HG03196 (cell line): ENCODE data around the gene LRRFIP1.
A peak's percentile ranks its signal among the peaks of the same experiment; 100 is the strongest.
"Not testable (repeated sequence)": the region's sequence is repeated elsewhere in the genome, so short reads cannot be mapped to it uniquely, and the experiment has no call there.

Experiments
- ATAC-seq: cut with Tn5 transposase; IDR thresholded peaks from one replicate; pipeline ENCODE4 v1.9.1; 2021; ENCODE audit not compliant: unreplicated experiment

The LRRFIP1 gene

DNA sequence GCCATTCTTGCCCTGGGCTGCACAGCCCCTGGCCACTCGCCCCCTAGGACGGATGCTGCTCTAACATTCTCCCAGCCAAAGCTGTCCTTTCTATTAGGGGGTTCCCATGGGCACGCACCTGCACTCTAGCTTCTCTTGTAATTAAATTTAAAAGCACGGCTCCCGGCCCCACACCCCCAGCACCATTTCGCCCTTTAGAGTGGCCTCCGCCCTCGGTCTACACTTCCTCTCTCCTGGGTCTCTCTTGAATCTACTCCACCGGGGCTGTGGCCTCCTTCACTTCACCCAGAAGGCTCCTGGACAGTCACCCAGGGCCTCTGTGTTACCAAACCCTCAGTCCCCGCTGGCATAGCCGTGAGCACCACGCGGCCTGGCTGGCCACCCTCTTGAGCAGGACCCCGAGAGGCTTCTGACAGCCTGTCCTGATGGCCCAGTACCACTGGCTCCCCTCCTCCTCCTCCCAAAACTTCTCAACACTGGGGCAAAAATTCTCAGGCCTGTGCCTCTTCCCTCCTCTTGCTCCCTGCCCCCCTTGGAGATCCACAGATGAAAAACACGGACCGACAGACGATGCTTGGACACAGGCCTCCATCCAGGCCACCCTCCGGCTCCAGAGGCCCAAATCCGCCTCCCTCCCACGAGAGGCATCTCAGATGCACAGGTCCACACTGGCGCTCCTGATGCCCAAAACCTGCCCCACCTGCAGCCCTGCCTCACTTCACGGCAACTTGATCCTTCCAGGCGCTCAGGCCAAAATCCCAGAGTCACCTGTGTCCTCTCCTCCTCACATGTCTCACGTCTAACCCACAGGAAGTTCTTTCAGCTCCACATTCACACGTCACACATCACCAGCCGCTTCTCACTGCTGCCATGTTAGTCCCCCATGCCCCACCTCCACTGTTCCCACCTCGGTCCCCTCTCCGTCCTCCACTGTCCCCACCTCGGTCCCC is 29.9 kb upstream of the LRRFIP1 start:
- ATAC-seq: no peak

DNA sequence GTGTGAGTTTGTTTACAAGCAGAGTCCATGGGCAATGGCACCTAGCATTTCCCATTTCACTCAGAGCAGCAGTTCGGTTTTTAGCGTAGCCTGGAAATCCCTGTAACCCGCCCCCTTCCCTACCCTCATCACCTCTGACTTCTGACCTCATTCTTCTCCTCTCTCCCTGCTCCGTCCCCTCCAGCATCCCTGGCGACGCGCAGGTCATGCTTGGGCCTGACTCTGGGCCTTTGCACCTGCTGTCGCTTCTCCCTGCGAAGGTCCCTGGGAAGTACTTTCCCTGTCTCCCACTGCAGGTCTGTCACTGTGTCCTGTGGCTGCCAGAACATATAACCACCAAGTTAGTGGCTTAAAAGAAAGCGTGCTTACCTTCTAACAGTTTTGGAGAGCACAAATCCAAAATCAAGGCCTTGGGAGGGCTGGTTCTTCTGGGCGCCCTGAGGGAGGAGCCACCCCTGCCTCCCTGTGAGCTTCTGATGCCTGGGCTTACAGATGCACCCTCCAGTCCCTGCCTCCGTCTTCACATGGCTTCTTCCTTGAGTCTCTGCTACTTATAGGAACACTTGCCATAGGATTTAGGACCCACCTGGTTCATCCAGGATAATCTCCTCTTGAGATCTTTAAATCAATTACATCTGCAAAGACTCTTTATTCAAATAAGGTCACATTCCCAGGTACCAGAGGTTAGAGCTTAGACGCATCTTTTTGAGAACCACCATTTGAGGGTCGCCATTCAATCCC is 28.7 kb upstream of the LRRFIP1 start:
- no peak for ATAC-seq

DNA sequence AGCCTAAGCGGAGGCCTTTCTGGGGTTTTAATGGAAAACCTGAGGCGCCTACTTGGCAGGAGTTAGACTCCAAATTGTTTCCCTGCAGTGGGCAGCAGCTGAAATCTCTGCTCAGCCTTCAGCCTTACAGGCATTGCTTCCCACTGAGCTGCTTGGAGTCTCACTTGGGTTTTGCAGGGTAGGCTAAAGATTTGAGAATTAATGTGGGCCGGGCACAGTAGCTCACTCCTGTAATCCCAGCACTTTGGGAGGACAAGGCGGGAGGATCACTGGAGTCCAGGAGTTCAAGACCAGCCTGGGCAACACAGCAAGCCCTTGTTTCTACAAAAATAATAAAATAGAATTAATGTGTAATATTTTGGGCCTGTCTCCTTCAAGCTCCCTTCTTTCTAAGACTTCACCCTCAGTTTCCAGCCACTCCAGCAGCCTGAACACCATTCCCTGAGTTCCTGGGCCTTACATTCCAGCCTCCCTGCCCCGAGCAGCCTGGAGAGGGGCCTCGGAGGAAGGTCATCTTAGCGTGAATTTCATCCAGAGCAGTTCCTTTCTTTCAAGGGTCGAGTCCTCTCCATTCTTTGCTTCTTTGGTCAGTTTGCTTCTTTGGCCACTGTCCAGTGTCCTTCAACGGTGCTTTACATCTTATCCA is 27.8 kb upstream of the LRRFIP1 start:
- no peak for ATAC-seq

DNA sequence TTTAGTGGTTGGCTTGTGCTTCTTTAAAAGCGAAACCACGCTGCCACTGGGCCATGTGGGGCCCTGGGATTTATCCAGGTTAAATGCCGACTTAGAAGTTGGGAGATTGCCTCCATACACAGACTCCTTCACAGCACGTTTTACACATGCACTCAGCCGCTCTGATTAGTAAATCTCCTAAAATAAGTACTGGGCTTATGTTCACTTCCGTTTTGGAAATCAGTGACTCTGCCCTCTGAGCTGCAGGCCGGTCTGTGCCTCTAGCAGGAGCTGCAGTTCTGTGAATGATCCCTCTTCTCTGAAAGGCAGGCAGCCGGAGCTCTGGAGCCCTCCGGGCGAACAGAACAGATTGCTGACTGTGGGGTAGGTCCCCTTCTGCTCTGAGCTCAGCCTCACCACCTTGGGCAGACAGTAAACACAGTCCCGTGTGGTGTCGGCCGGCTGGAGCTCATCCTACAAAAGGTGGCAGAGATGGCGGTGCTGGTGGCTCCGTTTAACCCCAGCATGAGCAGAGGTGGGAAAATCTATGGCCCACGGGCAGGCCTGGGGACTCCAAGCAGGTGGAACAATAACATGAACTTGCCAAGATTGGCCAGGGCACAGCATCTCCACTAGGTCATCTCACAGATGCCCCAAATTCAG is 27.1 kb upstream of the LRRFIP1 start:
- ATAC-seq: no peak

DNA sequence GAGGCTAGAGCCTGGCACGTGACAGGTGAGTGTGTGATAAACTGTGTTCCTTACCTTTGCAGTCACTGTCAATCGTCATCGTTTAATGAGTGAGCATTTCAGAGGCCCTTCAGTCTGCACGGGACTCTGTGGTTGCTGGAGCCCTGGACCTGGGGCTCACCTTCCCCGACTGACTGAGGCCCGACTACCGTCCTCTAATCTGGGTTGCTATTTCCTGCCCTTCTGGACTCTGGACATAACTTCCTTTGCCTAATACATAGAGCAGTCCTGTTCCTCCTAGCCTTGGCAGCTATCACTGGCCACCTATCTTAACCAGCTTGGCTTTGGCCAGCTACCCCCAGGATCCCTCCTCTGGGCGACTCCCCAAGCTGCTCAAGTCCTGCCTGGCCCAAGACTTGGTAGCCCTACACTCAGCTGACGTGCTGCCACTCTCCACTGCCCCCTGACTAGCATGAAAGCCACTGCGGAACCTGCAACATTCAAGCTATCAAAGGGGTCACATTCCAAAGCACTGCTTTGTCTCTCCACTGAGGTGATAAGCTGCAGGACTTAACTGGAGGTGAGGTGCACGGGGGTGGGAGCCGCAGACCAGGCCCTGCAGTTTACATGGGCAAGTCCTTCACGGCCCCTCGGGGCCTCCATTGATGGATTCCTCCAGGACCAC is 25.8 kb upstream of the LRRFIP1 start:
- ATAC-seq: no peak

DNA sequence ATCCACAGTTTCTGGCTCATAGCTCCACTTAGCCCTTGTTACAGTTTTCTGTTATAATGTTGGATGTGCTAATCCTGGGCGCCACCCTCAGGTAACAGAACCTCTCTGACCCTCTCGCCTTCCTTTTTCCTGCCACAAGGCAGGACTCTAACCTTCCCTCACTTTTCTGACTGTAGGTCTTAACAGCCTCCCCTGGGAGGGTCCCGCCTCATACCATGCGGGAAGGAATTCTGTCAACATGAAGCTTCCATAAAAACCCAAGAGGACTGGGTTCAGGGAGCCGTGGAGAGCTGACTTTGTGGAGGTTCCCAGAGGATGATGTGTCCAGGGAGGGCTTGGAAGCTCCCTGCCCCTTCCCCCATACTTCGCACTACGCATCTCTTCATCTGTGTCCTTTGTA is 25.0 kb upstream of the LRRFIP1 start:
- ATAC-seq: no peak

DNA sequence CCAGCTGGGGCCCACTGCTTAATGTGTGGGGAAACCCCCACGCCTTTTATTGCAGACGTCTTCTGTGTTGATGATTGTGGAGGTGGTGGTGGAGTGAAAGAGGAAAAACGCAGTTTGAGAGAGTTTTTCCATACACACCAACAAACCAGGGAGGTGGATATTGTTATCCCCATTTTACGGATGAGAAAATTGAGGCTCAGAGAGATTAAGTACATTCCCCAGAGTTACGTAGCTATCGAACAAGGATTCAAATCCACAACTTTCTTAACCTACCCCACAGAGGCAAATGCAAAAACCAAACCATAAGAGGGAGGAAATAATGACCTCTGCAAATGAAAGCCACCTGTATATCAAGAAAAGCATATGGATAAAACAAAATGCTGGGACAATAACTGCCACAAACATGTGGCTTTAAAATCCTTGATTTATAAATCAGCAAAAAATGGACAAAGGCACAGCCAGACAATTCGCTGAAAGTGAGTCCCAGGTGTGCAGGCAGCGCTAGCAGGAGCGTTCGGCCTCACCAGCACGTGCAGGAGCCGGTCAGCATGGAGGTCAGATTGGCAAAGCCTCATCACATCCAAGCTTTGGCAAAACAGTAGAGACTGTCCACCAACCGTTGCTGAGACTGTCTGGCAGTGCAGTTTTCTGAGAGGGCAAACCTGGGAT is 24.2 kb upstream of the LRRFIP1 start:
- no peak for ATAC-seq

DNA sequence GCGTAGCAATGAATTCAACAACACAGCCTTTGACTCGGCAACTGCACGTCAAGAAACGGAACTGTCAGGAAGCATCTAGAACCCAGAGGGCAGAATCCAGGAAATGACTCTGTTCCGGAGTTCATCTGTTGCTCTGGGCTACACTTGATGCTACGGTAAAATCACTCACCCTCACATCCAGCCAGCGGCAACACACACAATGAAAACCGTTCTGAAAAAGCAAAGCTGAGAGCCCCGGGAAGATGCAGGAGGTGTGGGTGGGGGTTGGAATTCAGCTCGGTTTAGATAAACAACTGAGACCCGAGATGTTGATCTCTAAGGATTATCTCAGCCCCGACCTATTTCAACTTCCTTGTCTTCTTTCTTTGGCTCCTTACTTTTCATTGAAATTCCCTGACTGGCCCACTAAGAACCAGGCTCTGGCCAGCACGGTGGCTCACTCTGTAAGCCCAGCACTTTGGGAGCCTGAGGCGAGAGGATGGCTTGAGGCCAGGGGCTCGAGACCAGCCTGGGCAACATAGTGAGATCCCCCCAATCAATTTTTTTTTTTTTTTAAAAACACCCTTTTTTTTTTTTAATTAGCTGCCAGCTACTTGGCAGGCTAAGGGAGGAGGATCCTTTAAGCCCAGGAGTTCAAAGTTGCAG is 23.5 kb upstream of the LRRFIP1 start:
- peak; percentile 68 for ATAC-seq

DNA sequence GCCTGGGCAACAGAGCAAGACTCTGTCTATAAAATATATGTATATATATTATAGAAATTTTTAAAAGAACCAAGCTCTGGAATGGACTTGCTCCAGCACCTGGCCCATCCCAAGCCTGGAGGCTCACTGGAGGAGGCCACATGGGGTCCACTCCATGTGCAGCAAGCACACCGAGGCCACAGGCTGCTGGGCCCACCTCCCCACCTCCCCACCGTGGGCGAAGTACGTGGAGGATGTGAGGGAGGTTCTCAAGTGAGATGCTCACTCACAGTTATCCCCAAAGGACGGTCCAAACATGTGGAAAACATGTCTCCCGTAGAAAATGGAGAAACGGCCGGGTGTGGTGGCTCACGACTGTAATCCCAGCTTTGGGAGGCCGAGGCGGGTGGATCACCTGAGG is 23.0 kb upstream of the LRRFIP1 start:
- ATAC-seq: no peak

DNA sequence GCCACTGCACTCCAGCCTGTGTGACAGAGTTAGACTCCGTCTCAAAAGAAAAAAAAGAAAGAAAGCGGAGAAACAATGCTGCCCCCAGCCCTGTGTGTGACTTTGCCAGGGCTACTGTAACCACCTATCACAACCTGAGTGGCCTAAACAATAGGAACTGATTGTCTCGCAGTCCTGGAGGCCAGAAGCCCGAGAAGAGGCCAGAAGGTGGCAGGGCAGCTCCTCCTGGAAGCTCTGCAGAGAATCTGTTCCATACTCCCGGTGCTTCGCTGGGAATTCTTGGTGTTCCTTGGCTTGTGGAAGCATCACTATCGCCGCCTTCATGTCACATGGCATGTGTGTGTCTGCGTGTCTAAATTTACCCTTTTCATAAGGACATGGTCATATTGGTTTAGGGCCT is 22.4 kb upstream of the LRRFIP1 start:
- no peak for ATAC-seq

DNA sequence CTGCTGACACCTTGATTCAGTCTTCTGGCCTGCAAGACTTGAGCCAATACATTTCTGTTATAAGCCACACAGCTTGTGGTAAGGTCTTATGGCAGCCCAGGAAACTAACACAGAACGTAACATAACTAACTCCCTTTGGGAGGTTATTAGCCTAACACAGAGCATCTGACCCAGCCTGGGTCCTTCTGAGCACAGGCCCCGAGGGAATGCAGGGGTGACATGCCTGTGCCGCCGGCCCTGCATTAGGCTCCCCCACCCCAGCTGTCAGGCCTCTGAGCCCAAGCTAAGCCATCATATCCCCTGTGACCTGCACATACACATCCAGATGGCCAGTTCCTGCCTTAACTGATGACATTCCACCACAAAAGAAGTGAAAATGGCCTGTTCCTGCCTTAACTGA is 20.9 kb upstream of the LRRFIP1 start:
- not testable (repeated sequence) for ATAC-seq

DNA sequence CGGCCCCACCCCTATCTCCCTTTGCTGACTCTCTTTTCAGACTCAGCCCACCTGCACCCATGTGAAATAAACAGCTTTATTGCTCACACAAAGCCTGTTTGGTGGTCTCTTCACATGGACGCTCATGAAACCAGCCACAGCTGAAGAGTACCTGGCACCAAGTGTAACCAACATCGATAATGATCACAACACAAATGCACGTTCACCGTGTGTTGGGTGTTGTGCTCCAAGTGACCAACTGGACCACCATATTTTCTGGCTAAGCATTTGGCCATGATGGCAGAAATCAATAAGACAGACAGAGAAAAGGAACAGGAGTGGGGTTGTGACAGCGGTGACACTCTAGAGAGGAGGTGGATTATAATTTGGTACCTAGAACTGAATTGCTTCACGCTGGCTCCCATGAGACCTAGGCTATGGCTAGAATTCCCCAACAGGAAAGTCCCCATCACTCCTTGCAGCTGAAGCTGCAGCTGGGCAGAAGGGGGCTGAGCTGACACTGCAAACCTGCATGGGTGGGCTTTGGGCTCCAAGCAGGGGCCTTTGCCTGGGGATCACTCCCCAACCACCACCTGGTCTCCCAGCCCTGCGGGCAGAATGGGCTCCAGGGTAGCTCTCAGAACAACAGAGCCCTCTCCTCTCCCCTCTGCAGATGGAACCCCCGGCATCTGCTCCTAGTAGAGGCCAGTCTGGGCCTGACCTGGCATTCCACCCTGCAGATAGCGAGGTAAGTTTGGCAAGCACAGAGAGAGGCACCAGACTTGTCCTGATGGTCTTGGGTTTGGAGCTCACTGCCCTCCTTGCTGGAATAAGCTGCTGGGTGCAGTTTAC is 14.6 kb upstream of the LRRFIP1 start:
- no peak for ATAC-seq

DNA sequence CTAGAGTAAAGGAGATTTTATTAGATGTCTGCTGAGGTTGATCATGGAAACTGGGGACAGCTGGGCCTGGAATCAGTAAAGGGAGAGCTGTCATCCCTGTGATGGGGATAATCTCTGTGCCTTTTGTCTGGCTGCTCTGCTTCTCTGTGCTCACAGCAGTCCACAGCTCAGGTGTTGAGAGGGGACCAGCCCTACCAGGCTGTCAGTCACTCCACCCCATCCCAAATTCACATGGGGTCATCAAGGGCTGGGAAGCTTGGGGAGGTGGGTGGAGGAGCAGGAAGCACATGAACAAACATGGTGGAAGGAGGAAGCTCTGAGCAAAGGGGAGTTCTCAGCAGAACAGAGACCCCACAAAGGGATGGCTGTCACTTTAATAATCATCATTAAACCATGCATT is 13.7 kb upstream of the LRRFIP1 start:
- no peak for ATAC-seq

DNA sequence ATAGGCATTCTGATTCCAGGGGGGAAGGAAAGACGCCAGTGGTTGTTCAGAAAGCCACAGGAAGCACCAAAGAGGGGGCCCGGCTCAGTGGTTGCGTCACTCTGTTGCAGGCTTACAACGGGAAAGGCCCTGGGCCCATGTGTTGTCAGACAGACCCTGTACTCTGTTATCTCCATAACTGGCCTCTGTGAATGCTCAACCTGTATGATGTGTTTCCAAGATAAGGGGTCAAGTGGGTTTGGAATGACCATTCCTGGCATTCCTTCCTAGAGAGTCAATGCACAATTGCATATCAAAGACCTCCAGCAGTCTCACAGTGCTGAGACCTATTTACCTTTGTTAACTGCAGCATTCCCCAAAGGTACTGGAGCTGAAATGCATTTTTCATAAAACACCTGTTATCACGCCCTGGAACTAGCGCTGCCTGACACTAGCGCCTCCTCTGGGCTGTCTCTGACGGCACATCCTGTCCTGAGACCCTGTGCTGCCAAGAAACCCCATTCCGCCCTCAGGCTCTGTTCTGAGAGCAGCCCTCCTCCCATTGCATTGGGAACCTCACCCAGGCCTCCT is 13.2 kb upstream of the LRRFIP1 start:
- ATAC-seq: no peak

DNA sequence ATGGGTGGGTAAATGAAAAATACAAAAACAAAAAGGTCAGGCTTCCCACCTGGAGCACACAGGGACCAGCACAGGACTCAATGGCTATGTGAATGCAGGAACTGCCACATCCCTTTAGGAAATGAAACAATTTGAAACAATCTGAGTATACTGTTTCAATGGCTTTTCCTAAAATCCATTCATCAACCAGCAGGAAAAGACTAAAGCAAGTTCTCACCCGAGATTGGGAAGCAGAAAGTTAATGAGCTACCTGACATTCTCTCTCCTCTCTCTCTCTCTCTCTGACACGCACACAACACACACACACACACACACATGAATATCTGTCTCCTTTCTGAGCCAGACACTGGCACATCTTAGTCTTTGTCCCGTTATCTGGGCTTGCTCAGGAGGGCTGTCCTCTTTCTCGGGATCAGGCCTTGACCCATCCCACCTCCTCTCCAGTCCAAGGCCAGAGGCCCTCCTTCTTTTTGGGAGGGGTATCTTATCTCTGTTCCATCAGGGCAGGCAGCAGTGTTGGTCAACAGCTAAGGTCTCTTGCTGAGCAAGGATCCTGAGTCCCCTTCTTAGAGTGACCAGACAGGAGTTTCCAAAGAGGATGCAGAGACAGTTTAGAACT is 11.6 kb upstream of the LRRFIP1 start:
- no peak for ATAC-seq

DNA sequence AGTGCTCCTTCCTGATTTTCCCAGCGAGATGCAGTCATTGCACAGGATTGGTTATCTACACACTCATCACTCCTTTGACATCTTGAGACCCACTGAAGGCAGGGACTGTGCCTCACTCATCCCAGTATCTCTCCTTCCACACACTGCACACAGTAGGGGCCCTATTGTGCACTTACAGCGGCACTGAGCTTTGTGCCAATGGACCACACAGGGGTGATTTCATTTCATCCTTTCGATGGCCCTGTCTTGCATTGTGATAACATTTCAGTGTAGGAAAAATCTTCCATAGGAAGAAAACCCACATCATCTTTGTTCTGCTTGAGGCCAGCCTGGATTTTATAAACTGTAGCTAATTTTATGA is 11.0 kb upstream of the LRRFIP1 start:
- ATAC-seq: no peak

DNA sequence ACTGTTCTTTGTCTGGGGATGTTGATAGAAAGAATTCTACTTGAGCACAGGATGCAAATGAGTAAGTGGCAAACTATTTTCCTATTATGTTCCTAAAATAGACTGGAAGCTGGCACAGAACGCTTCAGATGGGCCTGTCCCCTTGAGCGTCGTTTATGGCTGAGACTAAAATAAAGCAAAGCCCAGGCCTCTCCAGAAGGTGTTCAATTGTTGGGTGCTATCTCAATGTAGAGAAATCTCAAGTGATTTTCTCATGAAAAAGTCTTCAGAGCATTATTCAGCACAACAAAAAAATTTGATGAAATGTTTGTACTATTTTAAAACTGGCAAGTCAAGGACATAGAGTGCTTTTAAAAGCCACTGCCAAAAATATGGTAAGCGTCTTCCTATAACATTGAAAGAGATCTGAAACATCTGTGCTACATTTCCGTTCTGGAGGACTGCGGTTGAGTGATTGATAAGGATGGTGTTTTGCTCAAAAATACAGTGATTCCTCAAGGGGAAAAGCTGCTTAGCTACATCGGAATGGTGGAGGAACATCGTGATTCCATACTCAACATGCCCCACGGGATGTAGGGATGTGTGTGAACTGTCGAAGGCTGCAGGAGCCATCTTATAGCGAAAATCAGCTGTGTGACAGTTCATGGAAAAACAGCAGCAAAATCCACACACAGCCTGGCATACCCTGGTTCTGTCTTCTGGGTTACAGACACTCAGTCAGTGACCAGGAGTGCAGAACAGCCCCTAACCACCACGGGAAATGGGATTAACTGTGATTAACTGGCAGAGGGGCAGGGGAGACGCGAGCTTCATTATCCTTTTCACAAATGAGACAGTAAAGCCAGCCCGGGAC is 10.4 kb upstream of the LRRFIP1 start:
- no peak for ATAC-seq
